ENCODE measurements around the gene SEC16B. TPM values are rescaled to one million over a fixed set of nuclear protein-coding genes. Genes with fewer than 3 reads are reported as not detected.

The SEC16B gene
- total and polyA plus RNA-seq, 8 donors: 3.3 to 53.9 (median 13.4) TPM

DNA sequence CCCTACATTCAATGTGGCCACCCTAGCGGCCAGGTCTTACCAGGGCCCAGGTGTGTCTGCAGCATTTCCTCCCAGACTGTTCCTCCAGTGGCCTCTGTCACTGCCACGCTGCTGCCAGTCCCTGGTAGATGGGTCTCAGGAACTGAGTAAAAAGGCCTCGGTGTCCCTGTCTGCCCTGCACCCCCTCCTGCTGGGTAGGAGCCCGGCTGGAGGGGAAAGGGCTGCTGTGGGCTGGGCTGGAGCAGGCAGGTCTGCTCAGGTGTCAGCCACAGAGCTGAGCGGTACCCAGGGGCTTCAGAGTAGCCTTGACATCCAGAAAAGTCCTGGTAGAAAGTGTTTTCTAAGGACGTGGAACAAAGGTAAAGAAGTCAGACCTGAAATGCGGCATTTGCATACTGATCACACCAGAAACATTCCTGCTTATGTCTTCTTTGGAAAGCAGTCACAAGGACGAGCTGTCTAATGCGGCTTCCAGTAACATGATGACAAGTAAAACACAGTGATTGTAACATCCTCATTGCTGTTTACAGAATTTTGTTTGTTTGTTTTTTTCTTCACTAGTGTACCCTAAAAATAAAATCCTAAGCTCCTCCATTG is 32.6 kb downstream of the SEC16B start:
- intact Hi-C loops (cut with DNase I; ENCODE audit: low total_unique reads): no loop called here
- no peak for DNase-seq
- 76 to 91% (median 82%) methylated on average over 7 to 9 of the region's 9 CpGs for WGBS, 5 donors
- H3K4me3 ChIP-seq: no peak overlapping the region
- no peaks in the 10 kb centered on the region for H3K27me3 ChIP-seq
- no peak overlapping the region for H3K27ac ChIP-seq
- no peak for TF ChIP-seq EP300 (IDR thresholded peaks at IDR 0.05)
- no peaks in the 10 kb centered on the region for H3K9me3 ChIP-seq
- H3K4me1 ChIP-seq: no peaks in the 10 kb centered on the region
- H3K36me3 ChIP-seq: peaks cover 18 to 93% (median 90%) of the 10 kb centered on the region in 4 donors

DNA sequence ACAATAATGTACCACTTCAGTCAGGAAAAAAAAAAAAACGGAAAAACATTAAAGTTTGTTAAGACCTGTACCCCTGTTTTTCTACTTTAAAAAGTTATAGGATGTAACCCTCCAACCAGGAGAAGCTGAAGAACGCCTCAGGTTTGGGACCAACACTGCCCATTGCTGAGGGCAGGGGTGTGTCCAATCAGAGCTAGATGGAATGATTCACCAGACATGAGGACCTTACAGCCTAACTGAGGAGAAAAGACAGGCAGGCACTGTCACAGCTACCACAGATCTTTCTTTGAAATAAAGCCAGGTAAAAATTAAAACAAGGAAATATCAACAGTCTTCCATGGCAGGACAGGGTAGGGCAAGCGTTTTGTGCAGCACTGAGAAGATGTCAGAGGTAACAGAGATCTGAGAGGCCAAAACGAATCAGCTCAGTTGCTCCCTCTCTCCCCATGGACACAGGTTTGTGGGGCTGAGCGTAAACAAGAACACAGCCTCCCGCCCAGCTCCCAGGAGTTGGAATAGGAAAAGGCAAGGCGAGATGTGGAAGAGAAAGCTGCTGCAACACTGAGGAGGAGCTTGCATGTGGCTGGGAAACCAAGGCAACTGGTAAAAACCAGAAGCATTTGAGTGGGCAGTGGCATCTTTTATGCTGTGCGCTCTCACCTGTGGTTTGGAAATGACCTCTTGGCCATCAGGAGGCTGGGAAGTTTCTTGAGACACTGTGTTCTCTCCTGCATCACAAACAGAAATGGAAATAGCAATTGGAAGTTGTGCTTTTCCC is 34.0 kb downstream of the SEC16B start:
- no peaks in the 10 kb centered on the region for H3K27me3 ChIP-seq
- no peaks in the 10 kb centered on the region for H3K9me3 ChIP-seq
- no peak for DNase-seq
- no peak overlapping the region for H3K4me3 ChIP-seq
- WGBS, 5 donors: 81 to 88% (median 86%) methylated on average over 8 of the region's 8 CpGs
- H3K4me1 ChIP-seq: no peaks in the 10 kb centered on the region
- intact Hi-C loops (cut with DNase I; ENCODE audit: low total_unique reads): no loop called here
- no peak overlapping the region for H3K27ac ChIP-seq
- H3K36me3 ChIP-seq: peaks cover 20 to 93% (median 90%) of the 10 kb centered on the region in 4 donors
- TF ChIP-seq POLR2A (IDR thresholded peaks at IDR 0.05) (no peak), EP300 (IDR thresholded peaks at IDR 0.05) (no peak), POLR2AphosphoS5 (IDR thresholded peaks at IDR 0.05) (no peak)
- TF ChIP-seq, protein P1, sequence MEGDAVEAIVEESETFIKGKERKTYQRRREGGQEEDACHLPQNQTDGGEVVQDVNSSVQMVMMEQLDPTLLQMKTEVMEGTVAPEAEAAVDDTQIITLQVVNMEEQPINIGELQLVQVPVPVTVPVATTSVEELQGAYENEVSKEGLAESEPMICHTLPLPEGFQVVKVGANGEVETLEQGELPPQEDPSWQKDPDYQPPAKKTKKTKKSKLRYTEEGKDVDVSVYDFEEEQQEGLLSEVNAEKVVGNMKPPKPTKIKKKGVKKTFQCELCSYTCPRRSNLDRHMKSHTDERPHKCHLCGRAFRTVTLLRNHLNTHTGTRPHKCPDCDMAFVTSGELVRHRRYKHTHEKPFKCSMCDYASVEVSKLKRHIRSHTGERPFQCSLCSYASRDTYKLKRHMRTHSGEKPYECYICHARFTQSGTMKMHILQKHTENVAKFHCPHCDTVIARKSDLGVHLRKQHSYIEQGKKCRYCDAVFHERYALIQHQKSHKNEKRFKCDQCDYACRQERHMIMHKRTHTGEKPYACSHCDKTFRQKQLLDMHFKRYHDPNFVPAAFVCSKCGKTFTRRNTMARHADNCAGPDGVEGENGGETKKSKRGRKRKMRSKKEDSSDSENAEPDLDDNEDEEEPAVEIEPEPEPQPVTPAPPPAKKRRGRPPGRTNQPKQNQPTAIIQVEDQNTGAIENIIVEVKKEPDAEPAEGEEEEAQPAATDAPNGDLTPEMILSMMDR (IDR thresholded peaks at IDR 0.05): no peak

DNA sequence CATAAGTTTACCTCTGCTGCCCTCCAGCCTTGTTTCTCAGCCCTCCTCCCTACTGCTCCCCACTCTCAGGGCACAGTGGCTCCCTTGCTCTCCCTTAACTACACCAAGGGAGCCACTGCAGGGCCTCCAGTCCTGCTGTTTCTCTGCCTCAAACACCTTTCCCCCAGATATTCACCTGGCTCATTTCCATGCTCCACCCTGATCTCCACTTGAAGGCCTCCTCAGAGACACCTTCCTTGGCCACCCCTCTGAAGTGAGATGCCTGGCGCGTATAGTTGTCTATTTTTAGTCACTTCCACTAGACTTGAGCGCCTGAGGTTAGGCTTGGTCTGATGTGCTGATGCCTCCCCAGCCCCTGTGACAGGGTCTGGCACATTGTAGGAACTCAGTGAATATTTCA is 34.9 kb downstream of the SEC16B start:
- H3K4me1 ChIP-seq: no peaks in the 10 kb centered on the region
- no peaks in the 10 kb centered on the region for H3K27me3 ChIP-seq
- intact Hi-C loops (cut with DNase I; ENCODE audit: low total_unique reads): no loop called here
- H3K9me3 ChIP-seq: no peaks in the 10 kb centered on the region
- no peak for TF ChIP-seq EP300 (IDR thresholded peaks at IDR 0.05)
- no peak for TF ChIP-seq POLR2AphosphoS5 (IDR thresholded peaks at IDR 0.05)
- TF ChIP-seq POLR2A (IDR thresholded peaks at IDR 0.05): no peak
- TF ChIP-seq, protein P1 (IDR thresholded peaks at IDR 0.05): no peak
- H3K27ac ChIP-seq: no peak overlapping the region
- WGBS, 5 donors: 82 to 90% (median 86%) methylated on average over 3 of the region's 3 CpGs
- no peak for DNase-seq
- H3K4me3 ChIP-seq: no peak overlapping the region
- H3K36me3 ChIP-seq: peaks cover 20 to 93% (median 90%) of the 10 kb centered on the region in 4 donors

DNA sequence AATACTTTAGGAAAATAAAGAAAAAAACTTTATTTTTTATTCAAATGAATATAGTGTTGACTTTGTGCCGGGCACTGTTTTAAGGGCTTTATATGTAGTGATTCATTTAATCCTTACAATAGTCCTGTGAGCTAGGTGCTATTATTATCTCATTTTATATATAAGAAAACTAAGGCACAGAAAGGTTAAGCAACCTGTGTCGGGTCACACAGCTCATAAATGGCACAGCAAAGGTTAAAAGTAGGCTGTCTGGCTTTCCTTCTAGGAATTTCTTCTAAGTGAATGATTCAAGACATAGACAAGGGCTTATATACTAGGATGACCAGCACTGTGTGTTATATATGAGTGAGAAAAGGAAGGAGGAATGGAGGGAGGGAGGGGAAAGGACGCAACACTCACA is 35.4 kb downstream of the SEC16B start:
- H3K9me3 ChIP-seq: no peaks in the 10 kb centered on the region
- 90 to 96% (median 95%) methylated on average over 3 of the region's 3 CpGs for WGBS, 5 donors
- intact Hi-C loops (cut with DNase I; ENCODE audit: low total_unique reads): no loop called here
- H3K27me3 ChIP-seq: no peaks in the 10 kb centered on the region
- H3K4me3 ChIP-seq: no peak overlapping the region
- H3K27ac ChIP-seq: no peak overlapping the region
- TF ChIP-seq, protein P1 (IDR thresholded peaks at IDR 0.05): no peak
- TF ChIP-seq POLR2AphosphoS5 (IDR thresholded peaks at IDR 0.05): no peak
- no peak for TF ChIP-seq POLR2A (IDR thresholded peaks at IDR 0.05)
- no peak for TF ChIP-seq EP300 (IDR thresholded peaks at IDR 0.05)
- H3K4me1 ChIP-seq: no peaks in the 10 kb centered on the region
- H3K36me3 ChIP-seq: peaks cover 23 to 93% (median 90%) of the 10 kb centered on the region in 4 donors
- no peak for DNase-seq

DNA sequence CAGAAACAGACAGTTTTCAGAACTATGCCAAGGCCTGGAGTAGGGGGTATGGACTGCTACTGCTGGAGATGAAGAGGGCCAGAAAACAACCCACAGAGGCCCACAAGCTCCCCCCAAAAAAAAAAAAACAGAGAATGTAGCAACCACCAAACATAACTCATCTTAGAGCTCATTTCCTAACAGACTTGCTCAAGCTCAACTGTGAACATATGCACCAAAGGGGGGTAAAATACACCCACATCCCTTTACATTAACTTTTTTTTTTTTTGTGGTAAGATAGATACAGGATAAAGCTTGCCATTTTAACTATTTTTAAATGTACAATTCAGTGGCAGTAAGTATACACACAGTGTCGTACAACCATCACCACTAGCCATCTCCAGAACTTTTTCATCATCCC is 36.0 kb downstream of the SEC16B start:
- TF ChIP-seq, protein P1 (IDR thresholded peaks at IDR 0.05): no peak
- TF ChIP-seq EP300 (IDR thresholded peaks at IDR 0.05) (no peak), POLR2A (IDR thresholded peaks at IDR 0.05) (no peak), POLR2AphosphoS5 (IDR thresholded peaks at IDR 0.05) (no peak)
- Histone ChIP-seq H3K36me3 (peaks cover 26 to 93% (median 89%) of the 10 kb centered on the region in 4 donors), H3K4me3 (no peak overlapping the region), H3K9me3 (no peaks in the 10 kb centered on the region), H3K27ac (no peak overlapping the region), H3K27me3 (no peaks in the 10 kb centered on the region), H3K4me1 (no peaks in the 10 kb centered on the region)
- no peak for DNase-seq
- intact Hi-C loops (cut with DNase I; ENCODE audit: low total_unique reads): no loop called here
- 73 to 86% (median 83%) methylated on average over 1 of the region's 1 CpG for WGBS, 5 donors
